ENCODE data around the gene DRGX. TPM values are rescaled to one million over a fixed set of nuclear protein-coding genes. Genes with fewer than 3 reads are reported as not detected.

The DRGX gene
- total RNA-seq, 4 donors from 2014 or later, result 0.14 TPM; not detected in 3

- H3K4me1 ChIP-seq, result no peaks in the 10 kb centered on the region
- H3K27me3 ChIP-seq, result no peaks in the 10 kb centered on the region
- H3K4me3 ChIP-seq, result no peak overlapping the region
- H3K9me3 ChIP-seq, result no peaks in the 10 kb centered on the region
- H3K36me3 ChIP-seq, result no peaks in the 10 kb centered on the region
- TF ChIP-seq CTCF (IDR thresholded peaks at IDR 0.05), result no peak
- no peak for TF ChIP-seq POLR2A (IDR thresholded peaks at IDR 0.05)
- DNase-seq, result no peak
- intact Hi-C loops (cut with DNase I; ENCODE audit: low total_unique reads), result no loop called here
- no peak overlapping the region for H3K27ac ChIP-seq
Observed at GRCh38 chr10:49318028-49318427, 77.9 kb downstream of the DRGX start.

- TF ChIP-seq POLR2A (IDR thresholded peaks at IDR 0.05), result no peak
- TF ChIP-seq CTCF (IDR thresholded peaks at IDR 0.05), result no peak
- Histone ChIP-seq H3K36me3 (no peaks in the 10 kb centered on the region), H3K4me3 (no peak overlapping the region), H3K4me1 (no peaks in the 10 kb centered on the region), H3K27ac (no peak overlapping the region), H3K9me3 (no peaks in the 10 kb centered on the region), H3K27me3 (no peaks in the 10 kb centered on the region)
- intact Hi-C loops (cut with DNase I; ENCODE audit: low total_unique reads), result no loop called here
- no peak for DNase-seq
Observed at GRCh38 chr10:49314806-49315205, 81.1 kb downstream of the DRGX start.

Other genes starting within 250 kb of the DRGX start
- gene TMEM273, start 207.7 kb downstream of the DRGX start, total RNA-seq, result 10 to 100 TPM in 3 of 4 donors, 1 to 10 TPM in 1; 8.5 to 38.9 (median 14.7) TPM
- gene C10orf71, start 96.9 kb downstream of the DRGX start, total RNA-seq, result not detected
- 10 to 100 TPM in 2 of 4 donors, 1 to 10 TPM in 2; 7.9 to 25.1 (median 16.3) TPM for gene ERCC6, start 143.0 kb upstream of the DRGX start, total RNA-seq
- gene SLC18A3, start 214.2 kb upstream of the DRGX start, total RNA-seq, result under 1 TPM in 1 of 4 donors, not detected in 3; 0.07 TPM
- gene CHAT, start 217.9 kb upstream of the DRGX start, total RNA-seq, result not detected

Measured in uterus (tissue), 4 donors.